HG03135 (cell line): ENCODE data around the gene TBC1D8B.
"Not testable (repeated sequence)": the region's sequence is repeated elsewhere in the genome, so short reads cannot be mapped to it uniquely, and the experiment has no call there.

ENCODE experiments used
- ATAC-seq: cut with Tn5 transposase; IDR thresholded peaks from one replicate; pipeline ENCODE4 v1.9.1; 2021; ENCODE audit warnings: mild to moderate bottlenecking, moderate library complexity; ENCODE audit not compliant: unreplicated experiment

TBC1D8B gene

GRCh38 chrX:106802388-106803275 lies at the start of gene TBC1D8B:
TSS of gene TBC1D8B (plus strand) at chrX:106802673. CDS start at chrX:106802854, 181 bp downstream.
- peak; percentile 77 for ATAC-seq

- ATAC-seq: not testable (repeated sequence)
Measured at GRCh38 chrX:106769288-106769687, 33.2 kb upstream of the TBC1D8B start.

- ATAC-seq: no peak
Measured at GRCh38 chrX:106774981-106775380, 27.5 kb upstream of the TBC1D8B start.

DNA sequence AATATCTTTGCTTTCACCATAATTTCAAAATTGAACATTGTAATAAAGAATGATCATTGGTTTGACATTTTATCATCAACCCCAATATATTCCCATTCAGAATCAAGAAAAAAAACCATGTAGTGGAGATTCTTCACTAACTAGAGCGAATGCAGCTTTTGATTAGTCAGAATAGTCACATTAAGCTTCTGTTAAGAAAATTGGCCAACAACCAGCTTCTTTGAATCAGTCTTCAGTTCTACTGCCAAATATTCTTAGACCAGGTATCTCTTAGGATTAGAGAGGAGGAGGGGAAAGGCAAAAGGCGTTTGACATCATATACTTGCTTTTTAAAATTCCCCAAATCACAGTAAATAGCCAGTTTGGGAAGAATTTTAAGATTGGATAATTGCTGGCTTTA lies 22.2 kb upstream of the TBC1D8B start:
- no peak for ATAC-seq

GRCh38 chrX:106780664-106781377 lies 21.7 kb upstream of the TBC1D8B start:
- ATAC-seq: no peak

GRCh38 chrX:106783716-106784115 lies 18.8 kb upstream of the TBC1D8B start:
- ATAC-seq: no peak

DNA sequence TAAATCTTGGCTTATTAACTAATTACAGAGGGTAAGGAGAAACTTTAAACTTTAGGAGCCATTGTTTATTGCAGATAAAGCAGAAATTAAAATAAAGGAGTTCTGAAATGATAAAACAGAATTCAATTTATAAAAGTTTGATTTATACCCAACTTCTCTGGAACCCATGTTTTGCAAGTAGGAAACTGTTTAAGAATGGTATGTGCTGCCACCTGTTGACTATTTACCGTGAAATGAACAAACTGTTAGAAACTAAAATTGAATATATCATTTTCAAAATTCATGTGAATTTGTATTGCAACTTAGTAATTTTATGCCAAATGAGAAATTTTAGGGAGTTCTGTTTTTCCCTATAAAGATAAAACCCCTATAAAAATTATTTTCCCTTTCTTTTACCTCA lies 11.0 kb upstream of the TBC1D8B start:
- ATAC-seq: no peak

- no peak for ATAC-seq
Measured at GRCh38 chrX:106802063-106802387, 448 bp upstream of the TBC1D8B start.

DNA sequence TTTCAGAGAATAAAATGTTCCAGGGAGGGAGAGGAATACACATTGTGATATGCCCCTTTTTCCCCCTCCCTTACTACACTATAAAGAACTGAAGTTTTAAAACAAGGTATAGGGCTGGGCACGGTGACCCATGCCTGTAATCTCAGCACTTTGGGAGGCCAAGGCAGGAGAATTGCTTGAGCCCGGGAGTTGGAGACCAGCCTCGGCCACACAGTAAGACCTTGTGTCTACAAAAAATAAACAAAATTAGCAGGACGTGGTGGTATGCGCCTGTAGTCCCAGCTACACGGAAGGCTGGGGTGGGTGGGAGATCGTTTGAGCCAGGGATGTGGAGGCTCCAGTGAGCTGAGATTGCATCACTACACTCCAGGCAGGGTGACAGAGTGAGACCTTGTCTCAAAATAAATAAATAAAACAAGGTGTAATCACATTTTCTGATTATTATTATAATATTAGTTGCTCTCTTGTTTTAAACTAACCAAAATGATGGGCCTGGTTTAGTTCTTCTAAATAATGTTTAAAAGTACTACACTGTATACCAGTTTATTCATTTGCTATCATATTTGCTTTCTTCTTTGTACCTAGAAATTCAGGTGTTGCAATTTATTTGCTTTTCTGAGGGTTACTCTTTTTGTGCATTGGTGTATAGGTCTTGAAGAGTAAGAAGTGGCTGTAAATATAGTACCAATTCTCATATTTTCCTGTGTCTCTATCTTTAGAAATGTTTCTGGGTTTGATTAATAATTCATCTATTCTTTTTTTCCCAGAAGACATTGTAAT lies 8.8 kb downstream of the TBC1D8B start:
- ATAC-seq: no peak

DNA sequence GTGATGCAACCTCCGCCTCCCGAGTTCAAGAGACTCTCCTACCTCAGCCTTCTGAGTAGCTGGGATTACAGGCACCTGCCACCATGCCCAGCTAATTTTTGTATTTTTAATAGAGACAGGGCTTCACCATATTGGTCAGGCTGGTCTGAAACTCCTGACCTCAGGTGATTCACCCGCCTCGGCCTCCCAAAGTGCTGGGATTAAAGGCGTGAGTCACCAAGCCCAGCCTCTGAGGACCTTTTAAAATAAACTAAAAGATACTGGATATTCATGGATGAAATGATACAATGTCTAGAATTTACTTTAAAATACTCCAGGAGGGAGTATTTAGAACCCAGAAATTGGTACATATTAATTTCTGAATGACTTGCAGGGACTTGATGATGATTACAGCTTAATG lies 10.5 kb downstream of the TBC1D8B start:
- ATAC-seq: not testable (repeated sequence)

- ATAC-seq: not testable (repeated sequence)
Measured at GRCh38 chrX:106814093-106814492, 11.6 kb downstream of the TBC1D8B start.

GRCh38 chrX:106862972-106863688 lies 60.7 kb downstream of the TBC1D8B start:
- ATAC-seq: no peak

GRCh38 chrX:106863697-106864096 lies 61.2 kb downstream of the TBC1D8B start:
- ATAC-seq: no peak

DNA sequence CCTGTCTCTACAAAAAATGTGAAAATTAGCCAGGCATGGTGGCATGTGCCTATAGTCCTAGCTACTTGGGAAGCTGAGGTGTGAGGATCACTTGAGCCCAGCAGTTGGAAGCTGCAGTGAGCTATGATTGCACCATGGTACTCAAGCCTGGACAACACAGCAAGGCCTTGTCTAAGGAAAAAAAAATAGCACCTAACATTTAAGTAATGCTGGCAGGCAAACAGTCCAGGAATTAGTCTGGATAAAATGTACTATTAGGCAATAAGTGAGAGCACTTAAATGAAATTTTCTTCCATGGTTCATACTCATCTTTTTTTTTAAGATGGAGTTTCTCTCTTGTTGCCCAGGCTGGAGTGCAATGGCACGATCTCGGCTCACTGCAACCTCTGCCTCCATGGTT lies 70.3 kb downstream of the TBC1D8B start:
- ATAC-seq: not testable (repeated sequence)

DNA sequence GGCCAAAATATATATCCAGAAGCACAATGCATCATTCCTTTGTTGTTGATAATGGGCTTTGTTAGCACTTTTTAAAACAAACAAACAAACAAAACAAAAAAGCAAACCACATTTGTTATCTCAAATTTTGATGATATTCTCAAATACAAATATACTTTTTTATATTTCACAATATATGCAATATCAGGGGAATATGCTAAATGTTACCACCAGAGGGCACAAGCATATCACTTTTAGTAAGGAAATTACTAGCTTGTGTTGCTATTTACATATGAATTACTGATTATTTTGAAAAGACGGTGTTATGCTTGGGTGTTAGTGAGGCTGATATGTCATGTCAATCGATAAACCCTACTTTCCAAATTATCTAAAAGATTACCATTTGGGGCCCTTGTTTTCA lies 71.6 kb downstream of the TBC1D8B start:
- no peak for ATAC-seq

- no peak for ATAC-seq
Measured at GRCh38 chrX:106875151-106875550, 72.7 kb downstream of the TBC1D8B start.

GRCh38 chrX:106889468-106889867 lies 87.0 kb downstream of the TBC1D8B start:
- ATAC-seq: no peak

DNA sequence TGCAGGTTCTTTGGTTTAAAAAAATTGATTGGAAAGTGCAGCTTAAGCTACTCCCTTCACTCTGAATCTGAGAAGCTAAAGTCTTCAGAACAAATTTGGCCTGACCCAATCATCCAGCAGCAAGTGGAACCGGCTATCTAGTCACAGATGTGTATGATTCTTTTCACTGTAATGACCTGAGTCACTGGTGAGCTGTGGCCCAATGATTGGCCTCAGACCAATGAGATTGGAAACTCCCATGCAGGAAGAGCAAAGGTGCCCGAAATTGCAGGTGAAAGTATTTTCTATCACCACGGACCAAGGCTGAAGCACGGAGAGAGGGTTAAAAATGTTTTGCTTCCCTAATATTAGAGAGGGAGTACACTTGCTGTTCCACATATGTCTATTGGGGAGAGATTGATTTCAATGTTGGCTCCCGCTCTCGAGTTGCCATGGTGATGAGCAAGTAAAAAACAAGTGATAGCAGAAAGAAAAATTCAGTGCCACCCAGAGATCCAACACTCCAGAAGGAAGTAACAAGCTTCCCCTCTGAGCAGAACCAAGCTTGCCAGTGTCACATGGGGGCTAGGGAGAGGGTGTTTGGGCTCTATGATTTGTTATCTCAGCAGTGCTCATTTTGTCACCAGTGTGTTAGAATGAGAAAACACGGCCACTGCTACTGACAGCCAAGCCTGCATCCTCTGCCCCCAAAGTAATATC lies 89.4 kb downstream of the TBC1D8B start:
- ATAC-seq: no peak

GRCh38 chrX:106894392-106894909 lies 92.0 kb downstream of the TBC1D8B start:
- ATAC-seq: peak; percentile 81

GRCh38 chrX:106894978-106895452 lies 92.5 kb downstream of the TBC1D8B start:
- no peak for ATAC-seq
